HG02885 (cell line): ENCODE results near the gene FAM217A.
"Not testable (repeated sequence)": the region's sequence is repeated elsewhere in the genome, so short reads cannot be mapped to it uniquely, and the experiment has no call there.

ENCODE experiments used
- ATAC-seq: cut with Tn5 transposase; IDR thresholded peaks from one replicate; pipeline ENCODE4 v1.9.1; 2021; ENCODE audit warnings: mild to moderate bottlenecking; ENCODE audit not compliant: unreplicated experiment, poor library complexity

Gene FAM217A

DNA sequence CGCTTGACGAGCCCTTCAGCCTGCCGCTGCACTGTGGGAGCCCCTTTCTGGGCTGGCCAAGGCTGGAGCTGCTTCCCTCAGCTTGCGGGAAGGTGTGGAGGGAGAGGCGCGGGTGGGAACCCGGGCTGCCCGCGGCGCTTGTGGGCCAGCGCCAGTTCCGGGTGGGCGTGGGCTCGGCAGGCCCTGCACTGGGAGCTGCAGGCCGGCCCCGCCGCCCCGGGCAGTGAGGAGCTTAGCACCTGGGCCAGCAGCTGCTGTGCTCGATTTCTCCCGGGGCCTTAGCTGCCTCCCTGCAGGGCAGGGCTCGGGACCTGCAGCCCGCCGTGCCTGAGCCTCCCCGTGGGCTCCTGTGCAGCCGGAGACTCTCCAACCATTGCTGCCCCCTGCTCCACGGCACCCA, 11.1 kb upstream of the FAM217A start:
- not testable (repeated sequence) for ATAC-seq

DNA sequence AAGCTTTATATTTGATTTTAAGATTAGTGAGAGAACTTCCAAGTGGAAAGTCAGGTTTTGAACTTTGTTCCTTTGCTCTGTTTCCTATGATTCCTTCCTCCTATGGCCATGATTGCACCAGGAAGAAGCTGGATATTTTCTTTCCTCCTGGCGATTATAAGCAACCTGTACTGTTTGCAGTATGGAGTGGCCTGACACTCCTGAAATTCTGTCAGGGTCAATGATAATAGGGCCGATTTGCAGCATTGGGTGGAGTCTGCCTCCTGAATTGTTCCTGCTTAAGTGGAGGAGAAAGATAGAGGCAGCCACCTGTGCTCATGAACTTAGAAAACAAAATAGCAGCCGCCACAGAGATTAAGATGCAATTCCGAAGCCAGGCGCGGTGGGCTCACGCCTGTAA, 9.8 kb upstream of the FAM217A start:
- ATAC-seq = no peak

DNA sequence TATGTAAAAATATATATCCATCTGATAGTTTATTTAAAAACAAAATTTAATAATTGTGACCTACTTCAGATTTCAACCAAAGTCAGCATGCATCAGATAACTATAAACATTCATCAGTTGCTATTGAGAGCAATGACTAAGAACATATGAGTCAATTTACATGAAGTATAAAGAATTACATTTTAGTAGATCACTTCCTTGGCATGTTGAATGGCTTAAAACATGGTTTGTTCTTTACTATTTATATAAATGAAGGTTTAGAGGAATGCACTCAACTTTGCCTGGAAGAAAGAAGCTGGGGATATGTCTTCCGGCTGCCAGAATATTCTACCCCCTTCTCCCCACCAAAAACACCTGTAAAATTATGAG, 6.4 kb upstream of the FAM217A start:
- no peak for ATAC-seq

DNA sequence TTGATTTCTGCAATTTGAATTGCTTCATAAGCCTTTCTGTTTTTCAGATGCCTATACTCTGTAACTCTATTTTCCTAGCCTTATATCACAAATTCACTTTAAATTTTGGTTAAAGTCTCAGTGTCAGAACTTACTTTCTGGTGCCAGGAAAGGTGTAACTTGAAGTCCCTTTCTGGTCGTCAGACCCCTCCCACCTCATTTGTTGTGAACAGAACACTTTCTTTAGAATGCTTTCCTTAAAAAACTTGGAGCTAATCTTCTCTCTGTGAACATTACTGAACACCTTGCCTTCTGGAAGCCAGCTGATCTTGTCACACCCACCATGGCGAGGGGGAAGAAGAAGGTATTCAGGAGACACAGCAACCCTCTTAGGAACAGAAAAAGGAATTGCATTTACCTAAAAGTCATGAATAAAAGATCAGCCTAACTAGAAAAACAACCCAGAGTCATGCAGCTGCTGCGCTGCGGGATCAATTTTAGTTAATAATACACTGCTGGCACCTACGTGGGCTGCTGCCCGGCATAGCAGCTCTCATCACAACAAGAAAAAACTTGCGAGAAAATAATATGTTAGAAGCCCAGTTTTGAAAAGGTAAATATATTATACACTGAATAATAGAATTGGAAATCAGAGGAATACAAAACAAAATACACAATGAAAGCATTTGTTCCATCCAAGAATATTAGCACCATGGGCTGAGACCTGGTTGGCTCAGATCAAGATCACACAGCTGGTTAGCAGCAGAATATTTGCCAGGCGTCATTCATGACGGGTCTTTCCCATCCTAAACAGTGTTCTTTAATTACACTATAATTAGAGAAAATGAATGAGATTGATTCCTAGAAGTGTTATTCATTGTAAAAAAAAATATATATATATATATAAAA, 5.8 kb upstream of the FAM217A start:
- no peak for ATAC-seq

DNA sequence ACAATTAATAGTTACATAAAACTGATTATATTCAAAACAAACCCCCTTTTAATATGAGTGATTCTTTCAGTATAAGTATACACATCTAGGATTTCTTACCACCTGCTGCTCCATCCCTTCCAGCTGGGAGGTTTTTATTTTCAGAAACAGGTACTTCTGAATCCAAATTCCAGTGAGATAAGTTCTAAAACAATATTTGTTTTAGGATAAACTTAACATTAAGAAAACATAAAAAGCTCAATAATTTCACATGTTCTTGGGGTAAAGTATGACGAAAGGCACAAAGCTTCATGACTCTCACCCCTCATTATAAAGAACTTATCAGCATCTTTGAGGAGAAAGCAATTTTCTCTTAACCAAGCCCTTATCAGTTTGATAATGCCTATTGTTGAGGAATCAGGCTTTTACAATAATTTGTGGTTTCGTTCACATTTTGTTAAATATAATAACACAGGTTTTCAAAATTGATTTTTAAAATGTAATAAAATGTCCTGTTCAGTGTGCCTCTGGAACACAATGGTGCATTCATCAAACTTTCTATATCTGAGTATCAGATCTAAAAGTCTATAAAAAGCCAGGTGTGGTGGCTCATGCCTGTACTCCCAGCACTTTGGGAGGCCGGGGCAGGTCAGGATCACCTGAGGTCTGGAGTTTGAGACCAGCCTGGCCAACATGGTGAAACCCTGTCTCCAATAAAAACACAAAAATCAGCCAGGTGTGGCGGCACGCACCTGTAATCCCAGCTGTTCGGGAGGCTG, 4.3 kb downstream of the FAM217A start:
- ATAC-seq = no peak

DNA sequence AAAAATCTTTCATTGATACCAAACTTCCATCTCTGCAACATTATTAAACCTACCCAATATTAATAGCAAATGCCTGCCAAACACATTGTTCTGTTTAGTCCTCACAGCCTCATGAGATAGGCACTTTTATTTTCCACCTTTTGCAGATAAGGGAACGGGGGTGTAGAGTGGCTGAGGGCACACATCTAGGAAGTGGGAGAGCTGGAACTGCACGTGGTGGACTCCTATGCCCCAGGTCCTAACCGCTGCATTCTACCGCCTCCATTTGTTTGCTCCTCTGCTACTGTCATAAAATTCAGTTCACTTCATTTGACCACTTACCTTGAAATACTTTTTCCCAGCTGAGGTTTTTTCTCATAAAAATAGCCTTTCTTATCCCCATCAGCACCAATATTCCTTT, 7.6 kb downstream of the FAM217A start:
- no peak for ATAC-seq

DNA sequence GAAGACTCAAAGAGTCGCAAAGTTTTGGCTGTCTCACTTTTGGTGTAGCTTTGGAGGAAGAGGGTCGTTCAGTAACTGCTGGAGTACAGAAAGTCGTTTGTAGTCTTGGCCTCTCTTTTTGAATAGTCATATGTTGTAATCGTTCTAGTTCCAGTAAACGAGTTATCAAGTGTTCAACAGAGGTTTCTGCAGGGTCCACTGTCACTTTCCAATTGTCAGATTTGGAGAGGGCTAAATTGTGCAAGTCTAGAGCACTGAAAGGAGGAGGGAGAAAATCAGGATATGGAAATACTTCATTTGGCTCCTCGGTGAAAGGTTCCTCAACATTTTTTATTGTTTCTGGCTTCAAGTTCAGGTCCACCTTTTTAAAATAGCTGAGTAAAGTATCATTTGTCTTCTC, 9.7 kb downstream of the FAM217A start:
- no peak for ATAC-seq

DNA sequence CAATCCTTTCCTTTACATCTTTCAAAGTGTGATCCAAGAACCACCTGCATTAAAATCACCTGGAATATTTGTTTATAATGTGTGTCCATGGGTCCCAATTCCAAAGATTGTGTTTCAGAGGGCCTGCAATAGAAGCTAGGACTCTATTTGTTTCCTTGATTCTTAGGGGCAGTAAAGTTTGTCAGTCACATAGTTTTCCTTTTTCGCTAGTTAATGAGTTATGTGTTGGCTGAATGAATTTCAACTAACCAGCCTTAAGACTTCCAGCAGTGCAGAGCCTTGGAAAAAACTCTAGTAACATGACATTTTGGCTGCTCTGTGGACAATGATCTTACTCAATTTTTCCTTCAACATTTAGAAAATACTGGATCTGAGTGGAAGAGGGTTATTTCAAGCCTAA, 11.3 kb downstream of the FAM217A start:
- no peak for ATAC-seq

DNA sequence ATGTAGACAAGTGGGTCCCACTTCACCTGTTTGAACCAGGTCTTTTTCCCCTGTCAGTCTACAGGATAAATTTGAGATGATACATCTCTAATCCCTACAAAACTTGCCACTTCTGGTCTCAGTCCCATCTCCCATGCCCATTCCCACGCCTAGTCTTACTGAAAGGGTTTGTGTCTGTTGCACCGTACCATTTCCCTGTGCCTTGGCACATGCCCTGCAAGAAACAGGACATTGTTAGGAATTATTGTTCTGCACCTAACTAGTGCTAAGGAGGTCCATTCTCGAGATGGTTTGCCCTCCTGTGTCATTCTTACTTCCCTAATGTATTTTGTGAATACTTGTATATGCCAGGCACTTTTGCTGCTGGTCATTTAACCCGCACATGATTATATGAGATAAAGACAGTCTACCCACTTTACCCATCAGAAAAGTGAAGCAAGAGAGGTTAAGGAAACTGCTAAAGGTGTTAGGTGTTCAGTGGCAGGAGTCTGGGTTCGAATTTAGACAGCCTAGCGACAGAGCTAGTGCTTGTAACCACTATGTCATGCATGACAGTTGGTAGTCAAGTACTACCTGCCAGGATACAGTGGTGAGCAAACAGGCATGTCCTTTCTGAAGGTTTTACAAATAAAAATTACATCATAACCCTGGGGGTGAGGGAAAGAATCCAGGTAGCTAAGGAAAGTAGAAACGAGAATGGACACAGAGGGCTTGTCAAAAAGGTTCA, 12.7 kb downstream of the FAM217A start:
- no peak for ATAC-seq

DNA sequence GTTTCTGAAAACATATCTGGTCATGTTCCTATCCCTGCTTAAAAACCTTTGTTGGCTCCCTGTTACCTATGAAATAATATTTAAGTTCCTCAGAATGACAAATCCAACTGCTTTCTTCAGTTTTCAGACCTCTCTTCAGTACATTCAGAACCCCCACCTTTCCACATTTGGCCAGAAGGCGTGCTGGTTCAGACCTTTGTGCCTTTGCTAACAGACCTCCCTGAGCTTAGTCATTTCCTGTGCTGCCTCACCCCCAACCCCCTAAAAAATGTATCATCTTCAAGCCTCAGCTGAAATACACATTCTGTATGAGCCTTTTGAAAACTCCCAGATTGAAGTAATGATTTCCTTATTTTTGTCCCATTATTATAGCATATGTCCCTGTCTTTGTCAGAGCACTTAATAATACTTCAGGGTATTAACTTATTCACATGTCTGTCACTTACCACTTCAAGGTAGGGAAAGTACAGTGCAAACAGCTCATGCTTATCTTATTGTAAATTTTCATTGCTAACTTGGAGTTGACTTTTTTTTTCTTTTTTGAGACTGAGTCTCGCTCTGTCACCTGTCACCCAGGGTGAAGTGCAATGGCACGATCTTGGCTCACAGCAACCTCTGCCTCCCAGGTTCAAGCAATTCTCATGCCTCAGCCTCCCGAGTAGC, 19.7 kb downstream of the FAM217A start:
- no peak for ATAC-seq

DNA sequence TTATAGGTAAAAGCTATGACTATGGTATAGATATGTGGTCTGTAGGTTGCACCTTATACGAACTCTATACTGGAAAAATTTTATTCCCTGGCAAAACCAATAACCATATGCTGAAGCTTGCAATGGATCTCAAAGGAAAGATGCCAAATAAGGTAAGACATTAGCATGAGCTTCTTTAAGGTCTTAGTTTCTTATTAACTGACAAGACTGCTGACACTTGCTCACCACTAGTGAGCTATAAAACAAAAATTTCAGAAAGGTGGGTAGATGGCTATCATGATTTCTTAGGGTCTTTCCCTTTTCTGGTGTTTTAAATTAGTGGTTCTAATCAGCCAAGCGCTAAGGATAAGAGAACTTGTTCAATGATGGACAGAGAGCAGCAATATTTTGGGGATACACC, 21.9 kb downstream of the FAM217A start:
- ATAC-seq = no peak

DNA sequence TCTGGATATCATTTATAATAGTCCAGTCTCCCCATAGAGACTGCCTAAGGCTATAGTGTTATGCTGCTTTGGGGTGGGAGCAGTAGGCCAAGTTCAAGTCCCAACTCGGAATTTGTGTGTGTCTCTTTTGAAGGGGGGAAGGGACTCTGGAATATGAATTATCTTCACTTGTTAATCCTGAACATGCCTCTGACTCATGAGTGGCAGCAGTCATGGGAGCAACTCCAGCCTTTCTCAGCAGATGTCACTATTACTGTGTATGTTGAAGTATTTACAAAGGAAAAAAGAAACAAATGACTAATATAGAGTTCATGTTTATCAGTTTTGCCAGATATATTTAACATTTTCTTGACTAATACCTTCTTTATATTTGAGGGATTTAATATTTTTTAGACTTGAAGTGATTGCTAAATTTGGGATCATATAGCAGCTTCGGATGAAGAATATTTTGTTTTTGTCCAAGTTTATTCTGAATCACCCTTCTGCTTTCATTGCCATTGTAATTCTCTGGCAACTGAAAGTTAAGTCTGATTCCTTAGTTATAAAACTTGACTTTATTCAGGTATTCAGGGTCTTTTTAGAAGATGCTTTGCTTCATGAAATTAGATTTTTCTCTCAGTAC, 23.4 kb downstream of the FAM217A start:
- ATAC-seq = no peak

DNA sequence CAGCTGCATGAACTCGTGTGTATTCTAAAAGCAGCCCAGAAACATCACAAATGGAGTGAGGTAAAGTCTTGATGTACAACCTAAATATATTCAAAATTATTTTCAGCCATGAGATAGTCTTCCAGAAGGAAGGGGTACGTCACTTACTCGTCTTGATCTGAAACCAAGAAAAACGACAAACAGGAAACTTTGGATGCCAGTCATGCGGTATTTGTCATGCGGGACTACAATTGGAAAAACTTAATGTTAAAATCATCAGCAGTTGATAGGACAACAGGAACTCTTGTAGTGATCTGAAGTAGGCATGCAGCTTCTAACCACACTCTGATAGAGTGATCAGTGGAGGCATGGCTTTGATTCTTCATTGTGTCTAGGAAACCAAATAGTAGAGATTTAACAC, 29.7 kb downstream of the FAM217A start:
- no peak for ATAC-seq

DNA sequence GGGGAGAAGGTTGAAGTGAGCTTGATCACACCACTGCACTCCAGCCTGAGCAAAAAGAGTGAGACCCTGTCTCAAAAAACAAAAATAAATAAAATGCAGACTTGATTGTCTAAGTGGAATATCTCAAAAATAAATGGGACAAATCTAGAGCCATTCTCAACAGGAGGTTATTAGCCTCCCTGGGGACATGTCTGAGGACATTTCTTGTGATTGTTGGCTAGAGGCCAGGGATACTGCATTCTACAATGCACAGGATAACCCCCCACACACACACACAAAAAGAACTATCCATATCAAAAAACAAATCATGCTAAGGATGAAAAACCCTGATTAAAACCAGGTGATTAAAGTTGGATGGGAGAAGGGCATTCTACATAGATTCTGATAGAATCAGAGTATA, 37.5 kb downstream of the FAM217A start:
- ATAC-seq = no peak

DNA sequence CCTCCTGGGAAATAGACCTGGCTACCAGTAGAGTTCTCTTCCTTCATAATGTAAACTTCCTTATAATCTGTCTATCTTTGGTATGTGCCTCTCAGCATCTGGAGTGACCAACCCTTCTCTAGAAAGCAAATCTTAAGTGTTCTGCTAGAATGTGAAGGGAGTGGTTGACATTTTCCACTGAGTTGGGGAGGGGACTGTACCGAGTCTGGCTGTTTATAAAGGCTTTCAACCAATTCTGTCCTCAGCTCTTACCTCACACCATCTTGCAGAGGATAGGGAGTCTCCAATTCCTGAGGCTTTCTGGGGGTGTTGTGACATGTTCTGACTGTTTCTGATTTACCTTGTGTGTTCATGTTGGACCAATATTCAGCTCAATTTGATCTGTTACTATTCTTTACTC, 39.6 kb downstream of the FAM217A start:
- no peak for ATAC-seq

DNA sequence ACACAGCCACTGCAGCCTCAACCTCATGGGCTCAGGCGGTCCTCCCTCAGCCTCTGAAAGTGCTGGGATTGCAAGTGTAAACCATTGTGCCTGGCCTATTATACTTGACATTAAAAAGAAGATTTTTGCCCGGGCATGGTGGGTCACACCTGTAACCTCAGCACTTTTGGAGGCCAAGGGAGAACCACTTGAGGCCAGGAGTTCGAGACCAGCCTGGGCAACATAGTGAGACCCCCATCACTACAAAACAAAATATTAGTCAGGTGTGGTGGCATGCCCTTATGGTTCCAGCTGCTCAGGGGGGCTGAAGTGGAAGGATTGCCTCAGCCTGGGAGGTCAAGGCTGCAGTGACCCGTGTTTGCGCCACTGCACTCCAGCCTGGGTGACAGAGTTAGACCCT, 42.4 kb downstream of the FAM217A start:
- ATAC-seq = no peak

DNA sequence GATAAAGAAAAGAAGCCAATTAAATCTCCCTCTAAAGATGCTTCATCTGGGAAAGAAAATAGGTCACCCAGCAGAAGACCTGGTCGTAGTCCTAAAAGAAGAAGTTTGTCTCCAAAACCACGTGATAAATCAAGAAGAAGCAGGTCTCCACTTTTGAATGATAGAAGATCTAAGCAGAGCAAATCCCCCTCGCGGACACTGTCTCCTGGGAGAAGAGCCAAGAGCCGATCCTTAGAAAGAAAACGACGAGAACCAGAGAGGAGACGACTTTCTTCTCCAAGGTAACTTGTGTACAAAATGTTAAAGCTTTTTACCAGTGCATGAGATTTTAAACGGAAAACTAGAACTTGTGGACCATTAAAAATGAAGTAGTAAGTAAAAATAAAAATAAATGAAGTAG, 46.5 kb downstream of the FAM217A start:
- no peak for ATAC-seq

DNA sequence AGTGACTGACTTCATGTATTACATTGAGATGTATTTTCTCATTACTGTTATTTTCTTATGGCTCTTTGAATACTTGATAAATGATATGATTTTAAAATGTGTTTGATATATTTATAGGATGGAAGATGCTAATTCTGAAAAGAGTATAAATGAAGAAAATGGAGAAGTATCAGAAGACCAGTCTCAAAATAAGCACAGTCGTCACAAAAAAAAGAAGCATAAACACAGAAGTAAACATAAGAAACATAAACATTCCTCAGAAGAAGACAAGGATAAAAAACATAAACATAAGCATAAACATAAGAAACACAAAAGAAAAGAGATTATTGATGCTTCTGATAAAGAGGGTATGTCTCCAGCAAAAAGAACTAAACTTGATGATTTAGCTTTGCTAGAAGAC, 47.5 kb downstream of the FAM217A start:
- ATAC-seq = no peak

DNA sequence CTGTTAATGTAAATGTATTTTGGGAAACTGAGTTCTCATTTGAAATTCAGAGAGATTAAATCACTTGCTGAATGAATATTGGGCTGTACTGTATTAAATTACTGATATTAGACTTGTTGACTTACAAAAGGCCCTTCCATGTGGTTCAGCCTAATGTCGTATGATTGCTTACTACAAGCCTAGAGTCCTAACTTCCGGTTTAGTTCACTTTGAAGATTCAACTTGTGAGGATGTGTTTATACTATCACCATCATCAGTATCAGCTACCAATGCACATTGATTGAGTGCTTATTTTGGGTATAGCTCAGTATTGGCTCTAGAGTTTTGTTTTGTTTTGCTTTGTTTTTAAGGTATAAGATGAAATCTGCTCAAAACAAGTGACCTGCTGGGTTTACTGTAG, 48.3 kb downstream of the FAM217A start:
- ATAC-seq = no peak

DNA sequence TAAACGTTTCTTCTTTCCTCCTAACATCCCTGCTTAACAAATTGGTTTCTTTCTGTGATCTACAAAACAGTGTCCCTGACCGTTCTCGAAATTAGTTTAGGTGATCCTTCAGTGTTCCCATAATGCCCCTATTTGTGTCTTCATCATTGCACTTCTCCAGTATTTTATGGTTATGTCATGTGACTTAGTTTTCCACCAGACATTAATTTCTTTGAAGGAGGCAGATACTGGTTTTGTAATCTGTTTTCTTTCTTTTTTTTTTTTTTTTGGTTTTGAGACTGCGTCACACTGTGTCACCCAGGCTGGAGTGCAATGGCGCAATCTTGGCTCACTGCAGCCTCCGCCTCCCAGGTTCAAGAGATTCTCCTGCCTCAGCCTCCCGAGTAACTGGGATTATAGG, 49.2 kb downstream of the FAM217A start:
- ATAC-seq = no peak
